Mesothelial cell of epicardium (in vitro differentiated cells): Measurements from ENCODE around the gene PRDM7. TPM values are rescaled to one million over a fixed set of nuclear protein-coding genes. Genes with fewer than 3 reads are reported as not detected.
"Not testable (repeated sequence)": the region's sequence is repeated elsewhere in the genome, so short reads cannot be mapped to it uniquely, and the experiment has no call there.

Source experiments
- DNase-seq, 2 experiments: peaks; one replicate each; pipeline ENCODE4 v3.0.0; 2021; ENCODE audit warnings: low spot score in 2 of 2; ENCODE audit not compliant: unreplicated experiment in 2 of 2
- H3K27ac Mint-ChIP-seq: 2 replicates; pipeline ENCODE4 v1.8.0; 2021; ENCODE audit warnings: mixed read lengths
- H3K27me3 Mint-ChIP-seq: 2 replicates; pipeline ENCODE4 v1.8.0; 2021; ENCODE audit warnings: low read depth, mixed read lengths
- H3K36me3 Mint-ChIP-seq: 2 replicates; pipeline ENCODE4 v1.8.0; 2021; ENCODE audit warnings: mixed read lengths
- H3K4me1 Mint-ChIP-seq: 2 replicates; pipeline ENCODE4 v1.8.0; 2021; ENCODE audit warnings: mixed read lengths
- H3K4me3 Mint-ChIP-seq: 2 replicates; pipeline ENCODE4 v1.8.0; 2021; ENCODE audit warnings: mild to moderate bottlenecking, moderate library complexity, mixed read lengths
- H3K9me3 Mint-ChIP-seq: 2 replicates; pipeline ENCODE4 v1.8.0; 2021; ENCODE audit warnings: mixed read lengths
- total RNA-seq: library from RNA; stranded (reverse); gene quantifications from 3 replicates; pipeline ENCODE4 v1.2.1, GENCODE V29; 2021
- TF ChIP-seq, protein P1 (sequence below): fragments of 200-600 bp; sonication (generic); IDR thresholded peaks from one replicate; pipeline ENCODE4 v1.5.0; 2021; ENCODE audit warnings: antibody characterized with exemption; ENCODE audit not compliant: unreplicated experiment

PRDM7 gene
- total RNA-seq, 1 donor from 2014 or later = not detected

DNA sequence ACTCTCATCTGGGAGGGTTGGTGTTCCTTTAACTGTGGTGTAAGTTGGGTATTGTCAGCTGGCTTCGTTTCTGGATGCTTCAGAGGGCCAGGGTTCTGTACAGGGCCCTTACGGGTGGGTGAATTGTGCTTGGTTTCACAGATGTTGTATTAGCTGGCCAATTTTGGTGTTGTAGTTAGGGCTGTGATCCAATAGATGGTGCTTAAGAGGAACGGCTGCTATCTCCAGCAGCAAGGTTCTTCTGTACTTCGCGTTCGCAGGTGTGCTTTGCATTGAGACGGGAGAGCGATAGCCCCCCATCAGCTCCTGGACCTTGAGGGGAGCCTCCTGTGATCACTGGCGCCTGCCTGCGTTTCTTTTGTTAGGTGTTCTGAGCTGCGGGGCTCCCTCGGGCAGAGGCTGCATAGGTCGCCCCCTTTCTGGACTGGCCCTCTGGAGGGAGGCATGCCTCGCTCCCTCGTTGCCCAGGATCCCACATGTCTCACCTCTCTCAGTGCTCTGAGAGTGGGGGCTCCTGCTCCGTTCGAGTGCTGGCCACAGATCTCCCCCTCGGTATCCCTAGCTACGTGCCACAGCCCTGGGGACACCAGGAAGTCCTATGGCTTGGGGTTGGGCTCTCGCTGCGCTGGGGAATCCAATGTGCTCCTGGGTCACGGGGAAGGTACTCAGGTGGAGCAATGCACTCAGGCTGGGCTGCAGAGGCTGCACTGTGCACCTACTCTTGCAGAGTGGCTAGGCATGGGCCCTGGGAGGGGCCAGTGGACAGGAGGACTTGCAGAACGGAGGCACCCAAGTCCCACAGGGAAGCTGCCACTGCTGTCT, 837 bp upstream of the PRDM7 start:
- peaks cover 51% of the 10 kb centered on the region for H3K27me3 Mint-ChIP-seq
- H3K27ac Mint-ChIP-seq = peak overlapping the region; percentile 92
- TF ChIP-seq, protein P1, sequence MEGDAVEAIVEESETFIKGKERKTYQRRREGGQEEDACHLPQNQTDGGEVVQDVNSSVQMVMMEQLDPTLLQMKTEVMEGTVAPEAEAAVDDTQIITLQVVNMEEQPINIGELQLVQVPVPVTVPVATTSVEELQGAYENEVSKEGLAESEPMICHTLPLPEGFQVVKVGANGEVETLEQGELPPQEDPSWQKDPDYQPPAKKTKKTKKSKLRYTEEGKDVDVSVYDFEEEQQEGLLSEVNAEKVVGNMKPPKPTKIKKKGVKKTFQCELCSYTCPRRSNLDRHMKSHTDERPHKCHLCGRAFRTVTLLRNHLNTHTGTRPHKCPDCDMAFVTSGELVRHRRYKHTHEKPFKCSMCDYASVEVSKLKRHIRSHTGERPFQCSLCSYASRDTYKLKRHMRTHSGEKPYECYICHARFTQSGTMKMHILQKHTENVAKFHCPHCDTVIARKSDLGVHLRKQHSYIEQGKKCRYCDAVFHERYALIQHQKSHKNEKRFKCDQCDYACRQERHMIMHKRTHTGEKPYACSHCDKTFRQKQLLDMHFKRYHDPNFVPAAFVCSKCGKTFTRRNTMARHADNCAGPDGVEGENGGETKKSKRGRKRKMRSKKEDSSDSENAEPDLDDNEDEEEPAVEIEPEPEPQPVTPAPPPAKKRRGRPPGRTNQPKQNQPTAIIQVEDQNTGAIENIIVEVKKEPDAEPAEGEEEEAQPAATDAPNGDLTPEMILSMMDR = no peak
- H3K9me3 Mint-ChIP-seq = no peaks in the 10 kb centered on the region
- H3K4me3 Mint-ChIP-seq = peak overlapping the region; percentile 67
- no peaks in the 10 kb centered on the region for H3K36me3 Mint-ChIP-seq
- peak in 1 of 2 experiments; percentile 40 for DNase-seq
- peaks cover 21% of the 10 kb centered on the region for H3K4me1 Mint-ChIP-seq

DNA sequence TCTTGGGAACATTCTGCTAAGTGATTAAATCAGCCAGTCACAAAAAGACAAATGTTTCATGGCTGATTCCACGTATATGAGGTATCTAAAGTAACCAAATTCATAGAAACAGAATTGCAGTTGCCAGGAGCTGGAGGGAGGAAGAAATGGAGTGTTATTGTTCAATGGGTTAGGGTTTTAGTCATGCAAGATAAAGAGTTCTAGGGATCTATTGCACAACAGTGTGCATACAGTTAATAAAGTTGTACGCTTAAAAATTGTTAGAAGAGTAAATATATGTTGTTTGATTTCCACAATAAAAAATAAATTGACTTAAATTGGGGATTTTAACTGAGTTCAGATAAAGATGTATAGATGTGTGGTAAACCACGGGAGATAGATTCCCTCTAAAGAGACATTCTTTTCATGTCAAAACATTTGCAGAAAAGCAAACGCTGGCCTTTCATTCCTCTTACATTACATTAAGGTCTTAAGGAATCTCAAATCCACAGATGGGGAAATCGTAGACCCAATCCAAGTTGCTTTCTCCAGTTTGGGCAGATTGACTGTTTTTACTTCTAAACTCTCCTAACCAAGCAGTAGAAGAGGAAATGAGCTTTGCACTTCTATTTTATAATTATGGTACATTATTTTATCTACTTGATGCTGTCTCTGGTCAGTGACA, 4.6 kb downstream of the PRDM7 start:
- TF ChIP-seq, protein P1 = no peak
- H3K9me3 Mint-ChIP-seq = peaks cover 11% of the 10 kb centered on the region
- no peak overlapping the region for H3K4me3 Mint-ChIP-seq
- H3K27me3 Mint-ChIP-seq = peaks cover 42% of the 10 kb centered on the region
- no peaks in the 10 kb centered on the region for H3K36me3 Mint-ChIP-seq
- DNase-seq = no peak
- H3K4me1 Mint-ChIP-seq = peaks cover 9% of the 10 kb centered on the region
- H3K27ac Mint-ChIP-seq = no peak overlapping the region

DNA sequence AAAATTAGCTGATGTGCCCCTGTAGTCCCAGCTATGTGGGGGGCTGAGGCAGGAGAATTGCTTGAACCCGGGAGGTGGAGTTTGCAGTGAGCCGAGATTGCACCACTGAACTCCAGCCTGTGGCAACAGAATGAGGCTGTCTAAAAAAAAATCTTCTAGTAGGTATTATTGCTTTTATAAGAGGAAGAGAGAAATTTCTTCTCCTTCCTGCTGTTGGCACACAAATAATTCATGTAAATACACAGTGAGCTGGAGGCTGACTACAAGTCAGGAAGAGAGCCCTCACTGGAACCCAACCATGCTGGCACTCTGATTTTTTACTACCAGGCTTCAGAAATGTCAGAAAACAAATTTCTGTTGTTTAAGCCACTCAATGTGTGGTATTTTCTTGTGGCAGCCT, 6.7 kb downstream of the PRDM7 start:
- DNase-seq = peak in 1 of 2 experiments; percentile 16
- H3K27me3 Mint-ChIP-seq = peaks cover 27% of the 10 kb centered on the region
- H3K4me3 Mint-ChIP-seq = no peak overlapping the region
- TF ChIP-seq, protein P1 = no peak
- H3K9me3 Mint-ChIP-seq = peaks cover 11% of the 10 kb centered on the region
- H3K4me1 Mint-ChIP-seq = no peaks in the 10 kb centered on the region
- H3K27ac Mint-ChIP-seq = no peak overlapping the region
- H3K36me3 Mint-ChIP-seq = no peaks in the 10 kb centered on the region

DNA sequence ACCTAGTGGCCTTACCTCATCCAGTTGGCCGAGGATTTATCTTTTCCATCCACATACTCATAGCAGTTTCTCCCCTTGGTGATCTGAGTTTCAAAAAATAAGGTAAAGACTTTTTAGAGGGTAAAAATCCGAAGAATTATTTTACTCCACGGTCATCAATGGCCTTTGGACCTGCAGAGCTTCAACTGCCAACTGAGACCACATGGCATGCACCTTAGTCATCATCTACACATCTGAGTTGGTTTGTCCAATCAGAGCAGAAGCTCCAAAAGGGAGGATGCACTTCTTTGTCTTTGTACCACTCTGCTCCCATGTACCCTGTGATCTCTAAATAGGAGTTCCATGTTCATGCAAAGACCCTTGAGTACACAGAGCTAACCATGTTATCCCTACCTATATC, 15.7 kb downstream of the PRDM7 start:
- Mint-ChIP-seq H3K36me3 (no peaks in the 10 kb centered on the region), H3K4me3 (no peak overlapping the region), H3K27me3 (peaks cover 40% of the 10 kb centered on the region), H3K9me3 (no peaks in the 10 kb centered on the region), H3K4me1 (no peaks in the 10 kb centered on the region), H3K27ac (no peak overlapping the region)
- DNase-seq = no peak
- TF ChIP-seq, protein P1 = no peak

DNA sequence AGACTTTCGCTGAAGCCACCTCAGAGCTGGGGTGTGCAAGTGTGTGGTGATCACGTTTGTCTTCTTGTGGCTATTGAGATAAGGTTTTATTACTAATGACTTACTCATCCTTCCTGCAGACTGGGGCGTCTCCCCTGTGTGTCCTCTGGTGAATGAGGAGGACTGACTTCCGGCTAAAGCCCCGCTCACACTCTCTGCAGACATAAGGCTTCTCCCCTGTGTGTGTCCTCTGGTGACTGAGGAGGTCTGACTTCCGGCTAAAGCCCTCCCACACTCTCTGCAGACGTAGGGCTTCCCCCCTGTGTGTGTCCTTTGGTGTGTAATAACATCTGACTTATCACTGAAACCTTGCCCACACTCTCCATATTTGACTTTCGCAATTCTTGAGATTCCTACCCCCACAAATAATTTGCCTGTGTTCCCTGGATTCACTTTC, 19.4 kb downstream of the PRDM7 start:
- H3K4me1 Mint-ChIP-seq = no peaks in the 10 kb centered on the region
- TF ChIP-seq, protein P1 = no peak
- no peak for DNase-seq
- H3K4me3 Mint-ChIP-seq = no peak overlapping the region
- H3K9me3 Mint-ChIP-seq = peaks cover 22% of the 10 kb centered on the region
- H3K27ac Mint-ChIP-seq = no peak overlapping the region
- H3K36me3 Mint-ChIP-seq = peaks cover 8% of the 10 kb centered on the region
- H3K27me3 Mint-ChIP-seq = peaks cover 26% of the 10 kb centered on the region

DNA sequence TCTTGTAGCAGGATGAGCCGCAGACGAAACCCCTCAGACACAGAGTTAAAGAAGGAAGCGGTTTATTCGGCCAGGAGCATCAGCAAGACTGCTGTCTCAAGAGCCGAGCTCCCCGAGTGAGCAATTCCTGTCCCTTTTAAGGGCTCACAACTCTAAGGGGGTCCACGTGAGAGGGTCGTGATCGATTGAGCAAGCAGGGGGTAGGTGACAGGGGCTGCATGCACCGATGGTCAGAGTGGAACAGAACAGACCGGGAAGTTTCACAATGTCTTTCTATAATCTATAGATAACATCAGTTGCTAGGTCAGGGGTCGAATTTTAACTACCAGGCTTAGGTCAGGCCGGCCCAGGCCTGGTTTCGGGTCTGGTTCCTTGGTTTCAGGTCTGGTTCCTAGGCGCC, 20.6 kb downstream of the PRDM7 start:
- not testable (repeated sequence) for H3K4me3 Mint-ChIP-seq, H3K36me3 Mint-ChIP-seq, H3K27ac Mint-ChIP-seq, H3K4me1 Mint-ChIP-seq, DNase-seq
- H3K9me3 Mint-ChIP-seq = peaks cover 22% of the 10 kb centered on the region
- peaks cover 22% of the 10 kb centered on the region for H3K27me3 Mint-ChIP-seq
